ENCODE results near the gene SPPL2A. TPM values are rescaled to one million over a fixed set of nuclear protein-coding genes. Genes with fewer than 3 reads are reported as not detected.

Gene SPPL2A
- total and polyA plus RNA-seq, 5 donors from 2014 or later = 64.2 to 92.3 (median 69.0) TPM

DNA sequence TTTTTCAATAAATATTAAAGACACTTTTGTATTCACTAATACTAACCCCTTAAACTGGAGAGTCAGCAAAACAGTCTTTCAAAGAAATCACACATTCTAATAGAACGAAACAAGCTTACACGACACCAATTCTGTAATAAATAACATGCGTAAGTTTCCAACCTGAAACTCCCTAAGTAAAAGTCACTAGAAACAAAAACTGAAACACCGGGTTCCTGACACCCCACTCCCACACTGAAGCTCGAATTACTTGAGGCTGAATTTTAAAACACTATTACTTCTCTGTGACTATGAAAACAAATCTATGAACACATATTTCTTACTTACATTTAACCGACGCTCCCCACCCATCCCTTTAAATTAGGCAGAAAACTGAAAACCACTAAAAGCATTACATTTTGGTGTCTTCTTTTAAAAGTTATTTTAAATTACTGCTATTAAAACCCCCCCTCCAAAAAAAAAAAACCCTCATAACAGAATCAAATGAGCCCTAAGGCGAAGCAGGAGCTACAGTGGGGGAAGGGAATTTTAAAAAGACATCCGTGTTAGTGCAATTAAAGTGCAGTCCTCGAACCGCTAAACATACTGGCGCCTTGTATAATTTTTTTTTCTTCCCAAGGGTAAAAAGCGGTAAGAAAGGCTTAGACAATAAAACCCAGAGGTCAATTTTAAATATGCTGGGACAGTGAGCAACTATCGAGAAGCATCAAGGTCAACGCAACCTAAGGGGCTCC lies 878 bp downstream of the SPPL2A start:
- DNase-seq = peak in 2 of 3 donors; percentile 35 to 78
- peaks cover 25% of the 10 kb centered on the region for H3K4me1 ChIP-seq (ENCODE audit: control insufficient read depth, insufficient read depth, low read length, poor library complexity, severe bottlenecking)
- Mint-ChIP-seq H3K4me3 (peak overlapping the region; percentile 85 to 100 (median 88)), H3K4me1 (peaks cover 18 to 62% (median 45%) of the 10 kb centered on the region in 4 donors), H3K9me3 (peaks cover 0 to 1% (median 0%) of the 10 kb centered on the region in 7 donors), H3K27me3 (no peaks in the 10 kb centered on the region), H3K36me3 (peaks cover 5% of the 10 kb centered on the region), H3K27ac (peak overlapping the region; percentile 76 to 96 (median 93))
- H3K27me3 ChIP-seq (ENCODE audit: control insufficient read depth, insufficient read depth, low read length) = no peaks in the 10 kb centered on the region
- no peaks in the 10 kb centered on the region for H3K9me3 ChIP-seq (ENCODE audit: control insufficient read depth in 2 of 2, low read length in 2 of 2)
- H3K4me3 ChIP-seq (ENCODE audit: low read depth, low read length) = peak overlapping the region; percentile 98
- peak overlapping the region; percentile 84 for H3K27ac ChIP-seq (ENCODE audit: insufficient read depth, low read length, poor library complexity, severe bottlenecking)
- H3K36me3 ChIP-seq (ENCODE audit: control insufficient read depth, insufficient read depth, low read length) = no peaks in the 10 kb centered on the region
- ATAC-seq (ENCODE audit: low read depth in 2 of 2) = no peak

DNA sequence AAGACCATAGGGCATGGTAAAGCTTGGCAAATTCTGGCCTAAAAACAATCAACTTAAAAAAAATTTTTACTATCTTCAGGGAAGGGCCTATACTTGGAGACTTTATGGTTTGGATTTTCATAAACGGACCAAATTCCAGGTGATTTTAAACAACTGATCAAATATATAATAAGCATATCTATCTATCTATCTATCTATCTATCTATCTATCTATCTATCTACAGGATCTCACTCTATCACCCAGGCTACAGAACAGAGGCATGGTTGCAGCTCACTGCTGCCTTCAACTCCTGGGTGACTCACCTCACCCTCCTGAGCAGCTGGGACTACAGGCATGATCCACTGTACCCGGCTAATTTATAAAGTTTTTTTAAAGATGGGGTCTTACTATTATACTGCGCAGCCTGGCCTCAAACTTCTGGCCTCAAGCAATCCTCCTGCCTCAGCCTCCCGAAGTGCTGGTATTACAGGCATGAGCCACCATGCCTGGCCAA lies 6.7 kb downstream of the SPPL2A start:
- Mint-ChIP-seq H3K9me3 (no peaks in the 10 kb centered on the region), H3K27ac (peak overlapping the region in 1 of 3 donors; percentile 56), H3K4me3 (no peak overlapping the region), H3K36me3 (peaks cover 5% of the 10 kb centered on the region), H3K4me1 (peaks cover 28 to 65% (median 44%) of the 10 kb centered on the region in 4 donors), H3K27me3 (no peaks in the 10 kb centered on the region)
- Histone ChIP-seq H3K36me3 (ENCODE audit: control insufficient read depth, insufficient read depth, low read length) (no peaks in the 10 kb centered on the region), H3K27ac (ENCODE audit: insufficient read depth, low read length, poor library complexity, severe bottlenecking) (no peak overlapping the region), H3K4me3 (ENCODE audit: low read depth, low read length) (no peak overlapping the region), H3K9me3 (ENCODE audit: control insufficient read depth in 2 of 2, low read length in 2 of 2) (no peaks in the 10 kb centered on the region), H3K27me3 (ENCODE audit: control insufficient read depth, insufficient read depth, low read length) (no peaks in the 10 kb centered on the region), H3K4me1 (ENCODE audit: control insufficient read depth, insufficient read depth, low read length, poor library complexity, severe bottlenecking) (peaks cover 14% of the 10 kb centered on the region)
- DNase-seq (no peak), ATAC-seq (ENCODE audit: low read depth in 2 of 2) (no peak)

DNA sequence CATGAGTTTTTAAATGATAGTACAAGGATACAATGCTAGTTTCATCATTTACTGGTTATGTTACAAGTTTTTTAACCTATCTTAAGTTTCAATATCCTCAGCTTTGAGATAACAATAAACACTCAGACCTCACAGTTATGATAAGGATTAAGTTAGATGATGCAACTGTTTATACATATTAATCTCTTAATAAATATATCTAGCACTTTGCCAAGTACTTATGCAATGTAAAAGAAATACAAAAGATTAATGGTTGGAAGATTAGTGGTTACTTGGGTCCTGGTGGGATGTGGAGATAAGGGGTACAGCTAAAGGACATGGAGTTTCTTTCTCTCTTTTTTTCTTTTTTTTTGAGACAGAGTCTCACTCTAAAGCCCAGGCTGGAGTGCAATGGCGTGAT lies 12.0 kb downstream of the SPPL2A start:
- Mint-ChIP-seq H3K4me3 (no peak overlapping the region), H3K36me3 (peaks cover 5% of the 10 kb centered on the region), H3K27ac (peak overlapping the region in 1 of 3 donors; percentile 25), H3K4me1 (peaks cover 29 to 58% (median 38%) of the 10 kb centered on the region in 4 donors), H3K9me3 (no peaks in the 10 kb centered on the region), H3K27me3 (no peaks in the 10 kb centered on the region)
- ATAC-seq (ENCODE audit: low read depth in 2 of 2) (no peak), DNase-seq (no peak)
- H3K27ac ChIP-seq (ENCODE audit: insufficient read depth, low read length, poor library complexity, severe bottlenecking) = no peak overlapping the region
- H3K36me3 ChIP-seq (ENCODE audit: control insufficient read depth, insufficient read depth, low read length) = peaks cover 14% of the 10 kb centered on the region
- H3K4me1 ChIP-seq (ENCODE audit: control insufficient read depth, insufficient read depth, low read length, poor library complexity, severe bottlenecking) = no peaks in the 10 kb centered on the region
- no peaks in the 10 kb centered on the region for H3K9me3 ChIP-seq (ENCODE audit: control insufficient read depth in 2 of 2, low read length in 2 of 2)
- H3K4me3 ChIP-seq (ENCODE audit: low read depth, low read length) = no peak overlapping the region
- H3K27me3 ChIP-seq (ENCODE audit: control insufficient read depth, insufficient read depth, low read length) = no peaks in the 10 kb centered on the region

DNA sequence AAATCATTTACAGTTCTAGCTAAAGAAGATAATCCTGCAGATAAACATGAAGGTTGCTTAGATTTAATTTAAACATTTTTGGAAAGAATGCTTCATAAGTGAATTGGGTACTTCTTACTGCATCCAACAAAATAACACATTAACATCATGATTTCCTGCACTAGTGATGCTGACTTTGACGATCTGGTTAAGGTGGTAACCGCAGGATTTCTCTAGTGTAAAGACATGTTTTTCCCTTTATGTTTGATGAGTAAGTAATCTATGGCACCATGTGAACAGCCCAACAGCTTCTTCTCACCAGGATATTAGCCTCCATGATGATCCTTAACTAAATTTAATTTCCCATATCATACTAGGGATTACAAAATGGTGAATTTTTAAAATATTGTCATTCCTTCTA lies 14.1 kb downstream of the SPPL2A start:
- no peak for ATAC-seq (ENCODE audit: low read depth in 2 of 2)

DNA sequence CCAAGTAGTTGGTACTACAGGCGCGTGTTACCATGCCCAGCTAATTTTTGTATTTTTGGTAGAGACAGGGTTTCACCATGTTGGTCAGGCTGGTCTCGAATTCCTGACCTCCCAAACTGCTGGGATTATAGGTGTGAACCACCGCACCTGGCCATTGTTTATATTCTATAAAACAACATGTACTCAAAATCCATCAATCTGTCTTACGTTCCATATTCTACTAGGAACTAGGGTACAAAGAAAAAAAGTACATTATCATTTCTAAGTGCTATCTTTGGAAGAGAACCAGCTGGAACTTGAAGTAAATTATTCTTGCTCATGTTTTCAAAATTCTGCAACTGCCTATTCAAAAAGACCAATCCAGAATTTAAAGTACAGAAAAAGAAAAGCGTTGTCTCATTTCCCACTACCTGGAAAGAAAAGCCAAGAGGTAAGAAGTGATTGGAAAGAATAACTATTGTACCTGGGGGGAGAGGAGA lies 15.2 kb downstream of the SPPL2A start:
- no peaks in the 10 kb centered on the region for H3K27me3 Mint-ChIP-seq
- Histone ChIP-seq H3K27ac (ENCODE audit: insufficient read depth, low read length, poor library complexity, severe bottlenecking) (no peak overlapping the region), H3K9me3 (ENCODE audit: control insufficient read depth in 2 of 2, low read length in 2 of 2) (no peaks in the 10 kb centered on the region), H3K4me1 (ENCODE audit: control insufficient read depth, insufficient read depth, low read length, poor library complexity, severe bottlenecking) (no peaks in the 10 kb centered on the region), H3K4me3 (ENCODE audit: low read depth, low read length) (no peak overlapping the region), H3K36me3 (ENCODE audit: control insufficient read depth, insufficient read depth, low read length) (peaks cover 34% of the 10 kb centered on the region), H3K27me3 (ENCODE audit: control insufficient read depth, insufficient read depth, low read length) (no peaks in the 10 kb centered on the region)
- no peak overlapping the region for H3K4me3 Mint-ChIP-seq
- peaks cover 20 to 39% (median 25%) of the 10 kb centered on the region in 4 donors for H3K4me1 Mint-ChIP-seq
- no peaks in the 10 kb centered on the region for H3K9me3 Mint-ChIP-seq
- H3K36me3 Mint-ChIP-seq = peaks cover 7% of the 10 kb centered on the region
- H3K27ac Mint-ChIP-seq = peak overlapping the region in 1 of 3 donors; percentile 52
- ATAC-seq (ENCODE audit: low read depth in 2 of 2) = no peak
- no peak for DNase-seq

More for the DNA sequence above, 14.1 kb downstream of the SPPL2A start:
- Histone ChIP-seq H3K4me1 (ENCODE audit: control insufficient read depth, insufficient read depth, low read length, poor library complexity, severe bottlenecking) (no peaks in the 10 kb centered on the region), H3K27me3 (ENCODE audit: control insufficient read depth, insufficient read depth, low read length) (no peaks in the 10 kb centered on the region), H3K9me3 (ENCODE audit: control insufficient read depth in 2 of 2, low read length in 2 of 2) (no peaks in the 10 kb centered on the region), H3K4me3 (ENCODE audit: low read depth, low read length) (no peak overlapping the region), H3K36me3 (ENCODE audit: control insufficient read depth, insufficient read depth, low read length) (peaks cover 28% of the 10 kb centered on the region), H3K27ac (ENCODE audit: insufficient read depth, low read length, poor library complexity, severe bottlenecking) (no peak overlapping the region)
- Mint-ChIP-seq H3K4me3 (no peak overlapping the region), H3K4me1 (peaks cover 22 to 46% (median 29%) of the 10 kb centered on the region in 4 donors), H3K36me3 (peaks cover 7% of the 10 kb centered on the region), H3K27ac (no peak overlapping the region), H3K9me3 (no peaks in the 10 kb centered on the region), H3K27me3 (no peaks in the 10 kb centered on the region)
- no peak for DNase-seq

DNA sequence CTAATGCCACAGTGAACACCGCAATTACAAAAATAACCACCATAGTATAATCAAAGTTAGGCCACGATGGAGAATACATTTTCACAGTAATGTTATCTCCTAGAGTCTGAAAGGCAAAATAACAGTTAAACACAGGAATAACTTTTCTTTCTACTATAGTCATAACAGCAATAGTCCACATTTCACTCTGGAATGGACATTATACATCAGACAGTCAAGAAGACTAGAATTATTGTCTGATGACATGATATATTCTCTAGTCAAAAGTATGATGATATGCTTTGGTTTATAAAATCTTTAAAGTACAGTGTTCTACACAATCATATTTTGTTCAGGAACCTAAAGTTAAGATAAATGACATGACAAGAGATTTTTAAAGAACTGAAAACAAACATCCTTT lies 18.0 kb downstream of the SPPL2A start:
- peaks cover 9% of the 10 kb centered on the region for H3K36me3 Mint-ChIP-seq
- no peak overlapping the region for H3K4me3 Mint-ChIP-seq
- H3K9me3 Mint-ChIP-seq = peaks cover 0 to 1% (median 0%) of the 10 kb centered on the region in 7 donors
- Histone ChIP-seq H3K36me3 (ENCODE audit: control insufficient read depth, insufficient read depth, low read length) (peaks cover 48% of the 10 kb centered on the region), H3K27me3 (ENCODE audit: control insufficient read depth, insufficient read depth, low read length) (no peaks in the 10 kb centered on the region), H3K4me3 (ENCODE audit: low read depth, low read length) (no peak overlapping the region), H3K27ac (ENCODE audit: insufficient read depth, low read length, poor library complexity, severe bottlenecking) (no peak overlapping the region), H3K4me1 (ENCODE audit: control insufficient read depth, insufficient read depth, low read length, poor library complexity, severe bottlenecking) (no peaks in the 10 kb centered on the region), H3K9me3 (ENCODE audit: control insufficient read depth in 2 of 2, low read length in 2 of 2) (no peaks in the 10 kb centered on the region)
- peaks cover 6 to 19% (median 9%) of the 10 kb centered on the region in 4 donors for H3K4me1 Mint-ChIP-seq
- ATAC-seq (ENCODE audit: low read depth in 2 of 2) = no peak
- no peak for DNase-seq
- no peaks in the 10 kb centered on the region for H3K27me3 Mint-ChIP-seq
- H3K27ac Mint-ChIP-seq = no peak overlapping the region

DNA sequence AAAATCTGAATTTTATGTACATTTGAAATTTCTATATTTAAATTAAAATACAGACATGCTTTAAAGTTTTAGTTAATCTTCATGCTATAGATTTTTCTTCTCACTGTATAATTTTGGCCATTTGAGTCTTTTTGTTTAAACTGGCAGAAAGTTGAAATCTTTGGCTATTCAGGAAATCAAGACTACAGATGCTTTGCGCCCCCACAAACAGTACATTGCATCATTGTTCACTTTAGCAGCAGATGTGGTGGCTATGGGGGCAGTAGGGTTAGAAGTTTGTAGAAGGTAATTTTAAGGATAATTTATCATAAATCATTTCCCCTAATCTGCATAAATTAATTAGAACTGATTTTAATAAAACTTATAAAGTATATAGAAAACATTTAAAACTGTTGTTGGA lies 20.9 kb downstream of the SPPL2A start:
- Mint-ChIP-seq H3K27ac (no peak overlapping the region), H3K36me3 (peaks cover 12% of the 10 kb centered on the region), H3K9me3 (peaks cover 0 to 2% (median 0%) of the 10 kb centered on the region in 7 donors), H3K4me1 (no peaks in the 10 kb centered on the region), H3K4me3 (no peak overlapping the region), H3K27me3 (no peaks in the 10 kb centered on the region)
- Histone ChIP-seq H3K4me3 (ENCODE audit: low read depth, low read length) (no peak overlapping the region), H3K27ac (ENCODE audit: insufficient read depth, low read length, poor library complexity, severe bottlenecking) (no peak overlapping the region), H3K9me3 (ENCODE audit: control insufficient read depth in 2 of 2, low read length in 2 of 2) (no peaks in the 10 kb centered on the region), H3K36me3 (ENCODE audit: control insufficient read depth, insufficient read depth, low read length) (peaks cover 52% of the 10 kb centered on the region), H3K27me3 (ENCODE audit: control insufficient read depth, insufficient read depth, low read length) (no peaks in the 10 kb centered on the region), H3K4me1 (ENCODE audit: control insufficient read depth, insufficient read depth, low read length, poor library complexity, severe bottlenecking) (no peaks in the 10 kb centered on the region)
- DNase-seq = no peak
- ATAC-seq (ENCODE audit: low read depth in 2 of 2) = no peak

All from CD4-positive, CD25-positive, alpha-beta regulatory T cell (primary cell).